Caco-2 (cell line): ENCODE data around the gene PPAT. TPM values are rescaled to one million over a fixed set of nuclear protein-coding genes. Genes with fewer than 3 reads are reported as not detected.

Experiments used
- Bru-seq: library from RNA; stranded (reverse); fragments of 400-500 nt; gene quantifications from one replicate; lab custom pipeline; 2021; lab: Mats Ljungman, UMichigan
- BruChase-seq, 2 experiments: library from RNA; stranded (reverse); fragments of 400-500 nt; gene quantifications; one replicate each; lab custom pipeline; 2021; lab: Mats Ljungman, UMichigan
- BruUV-seq: library from RNA; stranded (reverse); fragments of 400-500 nt; replicated peaks from 2 replicates; lab custom pipeline; 2021; lab: Mats Ljungman, UMichigan
- CTCF ChIA-PET: fragments of 300-600 bp; sonication (Branson Sonifier 250); formaldehyde crosslinking; loops from one replicate; lab custom pipeline; 2022; ENCODE audit warnings: antibody characterized with exemption; lab: Charles Lee
- POLR2A ChIA-PET: fragments of 300-600 bp; sonication (Branson Sonifier 250); formaldehyde crosslinking; loops from one replicate; lab custom pipeline; 2022; ENCODE audit warnings: antibody characterized with exemption; lab: Charles Lee
- DNase-seq, 2 experiments: peaks; one replicate each; pipeline versions ENCODE4 v3.0.0 to v3.0.0-alpha.2; 2020 to 2022
- H3K27me3 ChIP-seq: replicated peaks from 2 replicates; pipeline ENCODE4 v1.6.0; 2011; ENCODE audit warnings: low read length; ENCODE audit not compliant: control insufficient read depth, insufficient read depth
- H3K36me3 ChIP-seq: 2 replicates; pipeline ENCODE4 v1.5.1; 2011; ENCODE audit warnings: low read length; ENCODE audit not compliant: control insufficient read depth, insufficient read depth
- H3K4me1 ChIP-seq: fragments of 250-450 bp; sonication (Bioruptor Pico); 2 replicates; pipeline ENCODE4 v1.5.1; 2020; ENCODE audit warnings: mild to moderate bottlenecking
- H3K4me3 ChIP-seq: 2 replicates; pipeline ENCODE4 v1.5.1; 2011; ENCODE audit warnings: low read depth, mild to moderate bottlenecking, control low read depth, low read length
- H3K9me3 ChIP-seq: fragments of 250-450 bp; sonication (Bioruptor Pico); 2 replicates; pipeline ENCODE4 v1.5.1; 2020; ENCODE audit warnings: mild to moderate bottlenecking, moderate library complexity
- H3K27ac Mint-ChIP-seq: one replicate; pipeline ENCODE4 v1.8.0; 2022; ENCODE audit warnings: mixed read lengths; ENCODE audit not compliant: unreplicated experiment
- H3K27me3 Mint-ChIP-seq: one replicate; pipeline ENCODE4 v1.8.0; 2022; ENCODE audit warnings: mixed read lengths; ENCODE audit not compliant: insufficient read depth, unreplicated experiment
- H3K36me3 Mint-ChIP-seq: one replicate; pipeline ENCODE4 v1.8.0; 2022; ENCODE audit warnings: mild to moderate bottlenecking, mixed read lengths; ENCODE audit not compliant: insufficient read depth, unreplicated experiment
- H3K4me1 Mint-ChIP-seq: one replicate; pipeline ENCODE4 v1.8.0; 2022; ENCODE audit warnings: low read depth, mixed read lengths; ENCODE audit not compliant: unreplicated experiment
- H3K4me3 Mint-ChIP-seq: one replicate; pipeline ENCODE4 v1.8.0; 2022; ENCODE audit warnings: mild to moderate bottlenecking, moderate library complexity, mixed read lengths; ENCODE audit not compliant: unreplicated experiment
- H3K9me3 Mint-ChIP-seq: one replicate; pipeline ENCODE4 v1.8.0; 2022; ENCODE audit warnings: mixed read lengths; ENCODE audit not compliant: unreplicated experiment
- CTCF ChIP-seq, 2 experiments: fragments of 200-600 bp in 1 of 2; IDR thresholded peaks; 1 replicate in 1 of 2; 2 replicates in 1 of 2; pipeline versions ENCODE4 v1.5.1 to v1.8.0; 2011 to 2022; ENCODE audit warnings: antibody characterized with exemption in 1 of 2, control low read depth in 1 of 2, inconsistent platforms in 1 of 2, low read depth in 1 of 2, low read length in 1 of 2, mild to moderate bottlenecking in 1 of 2, moderate library complexity in 1 of 2; ENCODE audit not compliant: insufficient read depth in 1 of 2, severe bottlenecking in 1 of 2, unreplicated experiment in 1 of 2
- intact Hi-C: fragments of 100-400 bp; cut with micrococcal nuclease; formaldehyde crosslinking; loops from one replicate; pipeline ENCODE4 v1.10.0; 2022; ENCODE audit not compliant: unreplicated experiment
- long read RNA-seq: library from polyadenylated mRNA; stranded (forward); transcript quantifications from one replicate; pipeline ENCODE4 v2.0.0, GENCODE V29; 2022
- total RNA-seq: library from RNA; stranded (reverse); gene quantifications from 2 replicates; pipeline ENCODE4 v1.2.3, GENCODE V29; 2022

PPAT gene
- total RNA-seq (55.6 and 60.7 TPM in 2 replicates), Bru-seq, nascent RNA (percentile 91 among the genes with signal in this experiment), BruChase-seq, experiment 1, labeled RNA remaining after a 2-hour chase (percentile 91 among the genes with signal in this experiment), BruChase-seq, experiment 2, labeled RNA remaining after a 6-hour chase (percentile 88 among the genes with signal in this experiment)
- long read RNA-seq, full-length matches to known transcripts: 90 of 118 reads
- long read RNA-seq, partial matches to known transcripts: 2 of 118 reads
- long read RNA-seq, other reads (novel, unspliced or antisense): 26 of 118 reads

GRCh38 chr4:56435140-56435926, at the start of gene PPAT:
Gene PPAT (minus strand): TSS chr4:56435615. CDS start chr4:56435477, 138 bp downstream.
- H3K9me3 Mint-ChIP-seq: no peaks in the 10 kb centered on the region
- intact Hi-C loops: loop anchor here (1.0 to 10.0 kb wide), 4 partner anchors 25 to 469 kb away; partner anchors contain the start of genes REST and SRP72
- peak; percentile 98 for DNase-seq
- H3K4me1 ChIP-seq: no peaks in the 10 kb centered on the region
- no TSS peak for BruUV-seq
- CTCF ChIA-PET: interaction anchor here (0.6 to 2.1 kb wide), 9 partner anchors 10 to 487 kb away, joined by 3 to 11 read pairs (median 4); partner anchors contain the start of genes AASDH and CEP135
- no peaks in the 10 kb centered on the region for H3K9me3 ChIP-seq
- TF ChIP-seq CTCF (IDR thresholded peaks at IDR 0.05; ENCODE audit: insufficient read depth in 1 of 2, low read depth in 1 of 2, low read length in 1 of 2, severe bottlenecking in 1 of 2, unreplicated experiment in 1 of 2): peak in 1 of 2 experiments; percentile 14
- H3K4me3 Mint-ChIP-seq: peak within 1 kb of the TSS; percentile 98
- H3K27ac Mint-ChIP-seq: peak within 1 kb of the TSS; percentile 96
- peaks cover 49% of the 10 kb centered on the region for H3K36me3 Mint-ChIP-seq
- peaks cover 1% of the 10 kb centered on the region; the same call in 1 of the 2 replicates for H3K36me3 ChIP-seq
- H3K27me3 Mint-ChIP-seq: no peaks in the 10 kb centered on the region
- POLR2A ChIA-PET: interaction anchor here (0.6 to 4.1 kb wide), 11 partner anchors 9 to 697 kb away, joined by 3 to 50 read pairs (median 4); partner anchors contain the start of genes AASDH, NOA1 and POLR2B
- no peaks in the 10 kb centered on the region for H3K27me3 ChIP-seq
- peaks cover 11% of the 10 kb centered on the region for H3K4me1 Mint-ChIP-seq
- H3K4me3 ChIP-seq: peak within 1 kb of the TSS; percentile 87

GRCh38 chr4:56480691-56481090, 45.3 kb upstream of the PPAT start:
- H3K9me3 ChIP-seq: no peaks in the 10 kb centered on the region
- DNase-seq: no peak
- CTCF ChIA-PET: no interaction called here
- no peaks in the 10 kb centered on the region for H3K27me3 ChIP-seq
- no peak overlapping the region for H3K4me3 Mint-ChIP-seq
- H3K36me3 ChIP-seq: peaks cover 2% of the 10 kb centered on the region
- POLR2A ChIA-PET: interaction anchor here (1.0 kb wide), 1 partner anchor 93 kb away, joined by 3 read pairs; the partner anchor contains the start of gene AASDH
- TF ChIP-seq CTCF (IDR thresholded peaks at IDR 0.05; ENCODE audit: insufficient read depth in 1 of 2, low read depth in 1 of 2, low read length in 1 of 2, severe bottlenecking in 1 of 2, unreplicated experiment in 1 of 2): no peak
- H3K36me3 Mint-ChIP-seq: peaks cover 74% of the 10 kb centered on the region
- no TSS peak for BruUV-seq
- intact Hi-C loops: no loop called here
- H3K9me3 Mint-ChIP-seq: no peaks in the 10 kb centered on the region
- no peak overlapping the region for H3K4me3 ChIP-seq
- no peaks in the 10 kb centered on the region for H3K4me1 Mint-ChIP-seq
- no peaks in the 10 kb centered on the region for H3K4me1 ChIP-seq
- H3K27ac Mint-ChIP-seq: no peak overlapping the region
- no peaks in the 10 kb centered on the region for H3K27me3 Mint-ChIP-seq

DNA sequence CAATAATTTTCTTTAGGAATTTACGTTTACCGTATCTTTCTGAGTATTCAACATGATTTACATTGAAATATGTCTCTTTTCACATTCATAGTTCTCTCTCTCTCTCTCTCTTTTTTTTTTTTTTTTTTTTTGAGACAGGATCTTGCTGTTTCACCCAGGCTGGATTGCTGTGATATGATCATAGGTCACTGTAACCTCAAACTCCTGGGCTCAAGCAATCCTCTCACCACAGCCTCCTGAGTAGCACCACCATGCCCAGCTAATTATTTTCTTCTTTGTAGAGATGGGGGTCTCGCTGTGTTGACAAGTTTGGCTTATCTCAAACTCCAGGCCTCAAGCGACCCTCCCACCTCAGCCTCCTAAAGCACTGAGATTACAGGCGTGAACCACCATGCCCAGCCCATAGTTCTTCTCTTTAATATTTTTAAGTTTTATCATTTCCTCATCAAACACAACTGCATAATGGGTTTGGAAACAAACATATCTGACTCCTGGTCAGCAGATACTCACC, 41.8 kb upstream of the PPAT start:
- no peak overlapping the region for H3K4me3 Mint-ChIP-seq
- no peak overlapping the region for H3K27ac Mint-ChIP-seq
- H3K36me3 Mint-ChIP-seq: peaks cover 82% of the 10 kb centered on the region
- no peaks in the 10 kb centered on the region for H3K27me3 ChIP-seq
- no peaks in the 10 kb centered on the region for H3K4me1 Mint-ChIP-seq
- no peaks in the 10 kb centered on the region for H3K27me3 Mint-ChIP-seq
- H3K9me3 ChIP-seq: no peaks in the 10 kb centered on the region
- intact Hi-C loops: no loop called here
- H3K9me3 Mint-ChIP-seq: no peaks in the 10 kb centered on the region
- ChIA-PET POLR2A (no interaction called here), CTCF (no interaction called here)
- peaks cover 2% of the 10 kb centered on the region for H3K36me3 ChIP-seq
- BruUV-seq: TSS peak; percentile 7
- H3K4me1 ChIP-seq: no peaks in the 10 kb centered on the region
- DNase-seq: no peak
- no peak for TF ChIP-seq CTCF (IDR thresholded peaks at IDR 0.05; ENCODE audit: insufficient read depth in 1 of 2, low read depth in 1 of 2, low read length in 1 of 2, severe bottlenecking in 1 of 2, unreplicated experiment in 1 of 2)
- no peak overlapping the region for H3K4me3 ChIP-seq
